ENCODE results near the gene NOA1. TPM values are rescaled to one million over a fixed set of nuclear protein-coding genes. Genes with fewer than 3 reads are reported as not detected.

NOA1 gene
- 10 to 100 TPM; 26.4 TPM for total RNA-seq

GRCh38 chr4:56977321-56978012 is at the start of gene NOA1:
Gene NOA1 (minus strand): TSS chr4:56977606. CDS start chr4:56977585, 21 bp downstream.

GRCh38 chr4:56978750-56979303 is 1.4 kb upstream of the NOA1 start, which contains the start of gene POLR2B:
Gene POLR2B (plus strand): TSS chr4:56978896. CDS start chr4:56978986, 90 bp downstream.

Other genes with a start within 250 kb of the NOA1 start
- gene SPINK2, start 155.9 kb downstream of the NOA1 start, total RNA-seq, result 1 to 10 TPM; 1.6 to 1.9 TPM
- 10 to 100 TPM; 55.3 to 62.0 TPM for gene REST, start 69.7 kb downstream of the NOA1 start, total RNA-seq
- 100 to 1,000 TPM; 108 to 112 TPM for gene POLR2B, start 1.3 kb upstream of the NOA1 start, total RNA-seq
- under 1 TPM in 1 of 2 experiments, not detected in 1; 0.31 TPM for gene IGFBP7, start 132.8 kb upstream of the NOA1 start, total RNA-seq

All from activated naive CD4-positive, alpha-beta T cell treated with anti-CD3 and anti-CD28 coated beads, Interleukin-2, amount 10 ng/mL, durations not matched to agents 5 hours and 36 hours (primary cell).